PC-9 (cell line): Measurements from ENCODE around the gene MGST1.

ENCODE experiments used
- EZH2 ChIP-seq: fragments of 200-600 bp; sonication (generic); IDR thresholded peaks from 2 replicates; pipeline ENCODE4 v1.8.0; 2017; ENCODE audit warnings: antibody characterized with exemption, low read depth
- TF ChIP-seq, protein P1 (sequence below): fragments of 200-600 bp; sonication (generic); conservative IDR thresholded peaks from 2 replicates; pipeline ENCODE4 v1.6.1; 2017; ENCODE audit warnings: mixed run types, antibody characterized with exemption, mild to moderate bottlenecking, moderate library complexity

DNA sequence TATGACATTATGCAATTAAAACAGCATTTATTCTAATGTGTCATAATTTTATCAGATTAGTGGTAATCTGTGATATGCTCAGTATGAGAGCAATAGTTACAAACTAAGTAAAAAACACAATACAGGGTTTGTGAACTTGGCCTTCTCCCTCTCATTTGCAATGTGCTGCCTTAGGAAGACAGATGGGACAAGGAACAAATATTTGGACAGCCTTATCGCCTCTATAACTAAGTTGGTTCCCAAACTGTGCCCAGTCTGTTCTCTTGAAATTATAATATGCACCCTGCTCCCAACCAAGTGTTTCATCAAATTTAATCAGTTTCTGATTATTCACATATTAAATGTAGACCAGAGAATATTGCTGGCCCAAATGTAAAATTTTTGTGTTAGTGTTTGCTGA lies 22.7 kb downstream of the MGST1 start:
- TF ChIP-seq, protein P1, sequence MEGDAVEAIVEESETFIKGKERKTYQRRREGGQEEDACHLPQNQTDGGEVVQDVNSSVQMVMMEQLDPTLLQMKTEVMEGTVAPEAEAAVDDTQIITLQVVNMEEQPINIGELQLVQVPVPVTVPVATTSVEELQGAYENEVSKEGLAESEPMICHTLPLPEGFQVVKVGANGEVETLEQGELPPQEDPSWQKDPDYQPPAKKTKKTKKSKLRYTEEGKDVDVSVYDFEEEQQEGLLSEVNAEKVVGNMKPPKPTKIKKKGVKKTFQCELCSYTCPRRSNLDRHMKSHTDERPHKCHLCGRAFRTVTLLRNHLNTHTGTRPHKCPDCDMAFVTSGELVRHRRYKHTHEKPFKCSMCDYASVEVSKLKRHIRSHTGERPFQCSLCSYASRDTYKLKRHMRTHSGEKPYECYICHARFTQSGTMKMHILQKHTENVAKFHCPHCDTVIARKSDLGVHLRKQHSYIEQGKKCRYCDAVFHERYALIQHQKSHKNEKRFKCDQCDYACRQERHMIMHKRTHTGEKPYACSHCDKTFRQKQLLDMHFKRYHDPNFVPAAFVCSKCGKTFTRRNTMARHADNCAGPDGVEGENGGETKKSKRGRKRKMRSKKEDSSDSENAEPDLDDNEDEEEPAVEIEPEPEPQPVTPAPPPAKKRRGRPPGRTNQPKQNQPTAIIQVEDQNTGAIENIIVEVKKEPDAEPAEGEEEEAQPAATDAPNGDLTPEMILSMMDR, result no peak
- TF ChIP-seq EZH2, result no peak
